Endothelial cell of umbilical vein (primary cell): Measurements from ENCODE around the gene VCP. TPM values are rescaled to one million over a fixed set of nuclear protein-coding genes. Genes with fewer than 3 reads are reported as not detected.

ENCODE experiments used
- BruUV-seq: library from RNA; stranded (reverse); fragments of 400-500 nt; replicated peaks from 2 replicates; lab custom pipeline; 2021; lab: Mats Ljungman, UMichigan
- CTCF ChIA-PET: fragments of 300-600, 350-600 bp; sonication (Branson Sonifier 250); formaldehyde crosslinking; loops from one replicate; lab custom pipeline; 2021; ENCODE audit warnings: antibody characterized with exemption, inconsistent platforms; lab: Charles Lee
- POLR2A ChIA-PET: fragments of 300-600, 350-600 bp; sonication (Branson Sonifier 250); formaldehyde crosslinking; loops from one replicate; lab custom pipeline; 2021; ENCODE audit warnings: antibody characterized with exemption, inconsistent platforms; lab: Charles Lee
- DNase-seq: peaks from one replicate; pipeline ENCODE4 v3.0.0-alpha.2; 2011; ENCODE audit warnings: low read depth, low spot score
- FAIRE-seq: peaks from 2 replicates; lab custom pipeline; 2011; peaks lifted over from hg19 to GRCh38; lab: Jason Lieb, UNC
- H2AFZ ChIP-seq: 2 replicates; pipeline ENCODE4 v1.6.0; 2012; ENCODE audit warnings: low read depth, low read length, control low read depth, inconsistent platforms
- H3K27ac ChIP-seq: 2 replicates; pipeline ENCODE4 v1.5.1; 2011; ENCODE audit warnings: low read depth, mild to moderate bottlenecking, control low read depth, low read length, moderate library complexity; ENCODE audit not compliant: insufficient read depth
- H3K27me3 ChIP-seq, 2 experiments: 2 replicates each; pipeline versions ENCODE4 v1.6.0 to v1.6.1; 2011; ENCODE audit warnings: low read length in 2 of 2, mixed read lengths in 1 of 2; ENCODE audit not compliant: control insufficient read depth in 2 of 2, insufficient read depth in 2 of 2
- H3K36me3 ChIP-seq, 2 experiments: 2 replicates in 1 of 2; 3 replicates in 1 of 2; pipeline ENCODE4 v1.5.1; 2011; ENCODE audit warnings: low read length in 2 of 2, mild to moderate bottlenecking in 1 of 2, moderate library complexity in 1 of 2; ENCODE audit not compliant: control insufficient read depth in 2 of 2, insufficient read depth in 2 of 2; ENCODE audit errors: extremely low read depth in 1 of 2
- H3K4me1 ChIP-seq: 3 replicates; pipeline ENCODE4 v1.5.1; 2011; ENCODE audit warnings: mild to moderate bottlenecking, low read length; ENCODE audit not compliant: control insufficient read depth, insufficient read depth; ENCODE audit errors: extremely low read depth
- H3K4me2 ChIP-seq: 2 replicates; pipeline ENCODE4 v1.6.1; 2011; ENCODE audit warnings: low read length, control low read depth, mixed read lengths; ENCODE audit not compliant: insufficient read depth
- H3K4me3 ChIP-seq, 3 experiments: fragments of 200-600 bp in 1 of 3; sonication (generic), shearing (Covaris generic) in 1 of 3; replicated peaks in 1 of 3; 2 replicates each; pipeline ENCODE4 v1.5.1; 2011 to 2016; ENCODE audit warnings: control low read depth in 3 of 3, low read length in 3 of 3, mild to moderate bottlenecking in 2 of 3, inconsistent platforms in 1 of 3, low read depth in 1 of 3, moderate library complexity in 1 of 3; ENCODE audit not compliant: insufficient read depth in 1 of 3
- H3K79me2 ChIP-seq: 2 replicates; pipeline ENCODE4 v1.6.0; 2012; ENCODE audit warnings: low read length, inconsistent platforms; ENCODE audit not compliant: control insufficient read depth, insufficient read depth
- H3K9ac ChIP-seq: replicated peaks from 2 replicates; pipeline ENCODE3; 2011; ENCODE audit warnings: low read length, control low read depth; ENCODE audit not compliant: insufficient read depth; ENCODE audit errors: extremely low read depth
- H3K9me1 ChIP-seq: replicated peaks from 3 replicates; pipeline ENCODE4 v1.6.0; 2011; ENCODE audit warnings: mild to moderate bottlenecking, low read length; ENCODE audit not compliant: control insufficient read depth, insufficient read depth; ENCODE audit errors: extremely low read depth
- H3K9me3 ChIP-seq: replicated peaks from 2 replicates; pipeline ENCODE4 v1.5.1; 2012; ENCODE audit warnings: low read length, inconsistent platforms; ENCODE audit not compliant: control insufficient read depth, insufficient read depth
- H4K20me1 ChIP-seq: replicated peaks from 2 replicates; pipeline ENCODE3; 2011; ENCODE audit warnings: mild to moderate bottlenecking, low read length; ENCODE audit not compliant: control insufficient read depth, insufficient read depth; ENCODE audit errors: extremely low read depth
- EZH2 ChIP-seq: IDR thresholded peaks from 2 replicates; pipeline ENCODE4 v1.6.1; 2012; ENCODE audit warnings: borderline replicate concordance, low read depth, mild to moderate bottlenecking, moderate library complexity, low read length, inconsistent platforms; ENCODE audit not compliant: severe bottlenecking
- FOS ChIP-seq: IDR thresholded peaks from 2 replicates; pipeline ENCODE4 v1.6.1; 2011; ENCODE audit warnings: mild to moderate bottlenecking, low read length, moderate library complexity, borderline replicate concordance; ENCODE audit not compliant: insufficient read depth
- GATA2 ChIP-seq: IDR thresholded peaks from 2 replicates; pipeline ENCODE4 v1.7.0; 2011; ENCODE audit warnings: low read depth, mild to moderate bottlenecking, moderate library complexity, mixed read lengths, low read length; ENCODE audit not compliant: insufficient read length, insufficient read depth
- JUN ChIP-seq: IDR thresholded peaks from 2 replicates; pipeline ENCODE4 v1.6.1; 2011; ENCODE audit warnings: borderline replicate concordance, low read depth; ENCODE audit not compliant: insufficient read length, insufficient read depth
- MYC ChIP-seq: IDR thresholded peaks from one replicate; pipeline ENCODE4 v1.6.1; 2011; ENCODE audit warnings: mild to moderate bottlenecking, low read depth, low read length
- POLR2A ChIP-seq: IDR thresholded peaks from 2 replicates; pipeline ENCODE4 v1.6.1; 2012; ENCODE audit warnings: low read depth, mild to moderate bottlenecking, control low read depth, low read length
- POLR2AphosphoS5 ChIP-seq: IDR thresholded peaks from 2 replicates; pipeline ENCODE4 v1.6.1; 2012; ENCODE audit warnings: low read depth, mild to moderate bottlenecking, control low read depth, low read length, moderate library complexity; ENCODE audit not compliant: insufficient read depth
- dilution Hi-C: fragments of 300-500 bp; cut with MboI; formaldehyde crosslinking; loops from one replicate; pipeline ENCODE4 v1.15.0; 2019; ENCODE audit warnings: low sequenced_read_pairs; ENCODE audit not compliant: extremely low pct_ligation_motif_present
- intact Hi-C: fragments of 100-400 bp; cut with micrococcal nuclease; formaldehyde crosslinking; loops from one replicate; pipeline ENCODE4 v1.10.0; 2022
- polyA plus RNA-seq, 4 experiments: library from polyadenylated mRNA; depleted of rRNA in 3 of 4; stranded (reverse) in 3 of 4; unstranded in 1 of 4; fragments of >200 nt; gene quantifications; 2 replicates each; pipeline versions ENCODE4 v1.2.1 to v1.2.3, GENCODE V29; 2011 to 2012; ENCODE audit warnings: missing spikeins in 1 of 4
- total RNA-seq: library from RNA; stranded (reverse); gene quantifications from 2 replicates; pipeline ENCODE4 v1.2.3, GENCODE V29; 2021
- TF ChIP-seq, protein P1 (sequence below): IDR thresholded peaks from 2 replicates; pipeline ENCODE4 v1.6.1; 2011; ENCODE audit not compliant: insufficient read depth, insufficient read length
- TF ChIP-seq, protein P2 (sequence below), 2 donors: IDR thresholded peaks; 1 replicate in 1 of 2; 2 replicates in 1 of 2; pipeline ENCODE4 v1.5.1; 2011; ENCODE audit warnings: low read length in 2 of 2, mild to moderate bottlenecking in 2 of 2, moderate library complexity in 2 of 2, control low read depth in 1 of 2, inconsistent platforms in 1 of 2, low read depth in 1 of 2; ENCODE audit not compliant: insufficient read depth in 1 of 2; ENCODE audit errors: extremely low read depth in 1 of 2

Gene VCP
- total and polyA plus RNA-seq, 2 donors (not counting 3 experiments of a cell fraction or from before 2014, with no cell fraction given), result 349 to 493 TPM

- Histone ChIP-seq H3K27me3 (no peaks in the 10 kb centered on the region), H3K4me1 (peaks cover 16% of the 10 kb centered on the region), H3K4me2 (peak overlapping the region; percentile 57), H3K9me3 (no peaks in the 10 kb centered on the region), H4K20me1 (no peaks in the 10 kb centered on the region), H3K9ac (peak overlapping the region; percentile 74), H3K36me3 (peaks cover 0 to 9% of the 10 kb centered on the region in 2 experiments), H3K4me3 (peak overlapping the region; percentile 64 to 79 (median 66)), H3K27ac (peak overlapping the region; percentile 57), H3K79me2 (peaks cover 23% of the 10 kb centered on the region), H2AFZ (peak overlapping the region; percentile 59), H3K9me1 (no peaks in the 10 kb centered on the region)
- ChIA-PET CTCF (interaction anchor here (0.9 to 3.1 kb wide), 5 partner anchors 7 to 179 kb away, joined by 3 to 22 read pairs (median 7); partner anchors contain the start of genes PIGO and VCP), POLR2A (interaction anchor here (1.3 to 1.5 kb wide), 2 partner anchors 35 to 37 kb away, joined by 4 to 5 read pairs; partner anchors contain the start of gene ATOSB)
- no peak for DNase-seq
- TF ChIP-seq, protein P1, sequence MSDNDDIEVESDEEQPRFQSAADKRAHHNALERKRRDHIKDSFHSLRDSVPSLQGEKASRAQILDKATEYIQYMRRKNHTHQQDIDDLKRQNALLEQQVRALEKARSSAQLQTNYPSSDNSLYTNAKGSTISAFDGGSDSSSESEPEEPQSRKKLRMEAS, result no peak
- no peak for TF ChIP-seq JUN
- TF ChIP-seq GATA2, result no peak
- TF ChIP-seq MYC, result no peak
- TF ChIP-seq, protein P2, sequence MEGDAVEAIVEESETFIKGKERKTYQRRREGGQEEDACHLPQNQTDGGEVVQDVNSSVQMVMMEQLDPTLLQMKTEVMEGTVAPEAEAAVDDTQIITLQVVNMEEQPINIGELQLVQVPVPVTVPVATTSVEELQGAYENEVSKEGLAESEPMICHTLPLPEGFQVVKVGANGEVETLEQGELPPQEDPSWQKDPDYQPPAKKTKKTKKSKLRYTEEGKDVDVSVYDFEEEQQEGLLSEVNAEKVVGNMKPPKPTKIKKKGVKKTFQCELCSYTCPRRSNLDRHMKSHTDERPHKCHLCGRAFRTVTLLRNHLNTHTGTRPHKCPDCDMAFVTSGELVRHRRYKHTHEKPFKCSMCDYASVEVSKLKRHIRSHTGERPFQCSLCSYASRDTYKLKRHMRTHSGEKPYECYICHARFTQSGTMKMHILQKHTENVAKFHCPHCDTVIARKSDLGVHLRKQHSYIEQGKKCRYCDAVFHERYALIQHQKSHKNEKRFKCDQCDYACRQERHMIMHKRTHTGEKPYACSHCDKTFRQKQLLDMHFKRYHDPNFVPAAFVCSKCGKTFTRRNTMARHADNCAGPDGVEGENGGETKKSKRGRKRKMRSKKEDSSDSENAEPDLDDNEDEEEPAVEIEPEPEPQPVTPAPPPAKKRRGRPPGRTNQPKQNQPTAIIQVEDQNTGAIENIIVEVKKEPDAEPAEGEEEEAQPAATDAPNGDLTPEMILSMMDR (IDR thresholded peaks at IDR 0.05; ENCODE audit: extremely low read depth in 1 of 2, insufficient read depth in 1 of 2, low read depth in 1 of 2, low read length in 2 of 2), result no peak
- no peak for TF ChIP-seq POLR2A
- TF ChIP-seq EZH2, result no peak
- no peak for TF ChIP-seq POLR2AphosphoS5
- TF ChIP-seq FOS, result no peak
- peak; percentile 8 for FAIRE-seq
- dilution Hi-C loops, result no loop called here
- intact Hi-C loops, result no loop called here
- TSS peak; percentile 47 for BruUV-seq
These were observed 6.6 kb upstream of the VCP start for GRCh38 chr9:35079041-35079425.
